K562 (cell line): ENCODE results near the gene CHD3. TPM values are rescaled to one million over a fixed set of nuclear protein-coding genes. Genes with fewer than 3 reads are reported as not detected.

Experiments
- ATAC-seq: fragments of 200-7000 bp; cut with Tn5 transposase; 3 replicates; pipeline ENCODE4 v1.9.1; 2020; ENCODE audit warnings: moderate library complexity
- BruUV-seq: library from RNA; stranded (reverse); fragments of 400-500 nt; replicated peaks from 2 replicates; lab custom pipeline; 2021; lab: Mats Ljungman, UMichigan
- CTCF ChIA-PET: fragments of 300-600 bp; formaldehyde crosslinking; extraction: SDS; loops from one replicate; lab custom pipeline; 2021; ENCODE audit warnings: low intra/inter-chr PET ratio; lab: Yijun Ruan, JAX
- POLR2A ChIA-PET: fragments of 300-600, 350-650 bp; sonication (Branson Sonifier 250); formaldehyde crosslinking; extraction: SDS; loops from one replicate; lab custom pipeline; 2021; ENCODE audit warnings: antibody characterized with exemption, inconsistent platforms; lab: Yijun Ruan, JAX
- DNase-seq, 4 experiments: peaks; one replicate each; pipeline versions ENCODE4 v3.0.0 to v3.0.0-alpha.2; 2011 to 2018; ENCODE audit warnings: low spot score in 3 of 4, mixed read lengths in 3 of 4; ENCODE audit errors: extremely low read depth in 1 of 4
- FAIRE-seq: peaks from 2 replicates; lab custom pipeline; 2011; peaks lifted over from hg19 to GRCh38; lab: Jason Lieb, UNC
- H2AFZ ChIP-seq: 2 replicates; pipeline ENCODE4 v1.6.0; 2011; ENCODE audit warnings: low read depth, low read length, control low read depth, inconsistent platforms
- H3K27ac ChIP-seq: fragments of 200-600 bp; 3 replicates; pipeline ENCODE4 v1.8.0; 2011; ENCODE audit warnings: low read depth, mild to moderate bottlenecking, control low read depth, inconsistent platforms, low read length, moderate library complexity, mixed read lengths; ENCODE audit errors: extremely low read depth
- H3K27me3 ChIP-seq, 2 experiments: fragments of 300-600 bp in 1 of 2; 2 replicates in 1 of 2; 3 replicates in 1 of 2; pipeline versions ENCODE4 v1.6.0 to v1.8.0; 2011; ENCODE audit warnings: inconsistent platforms in 2 of 2, low read length in 2 of 2, mild to moderate bottlenecking in 1 of 2, mixed read lengths in 1 of 2, moderate library complexity in 1 of 2; ENCODE audit not compliant: control insufficient read depth in 2 of 2, insufficient read depth in 2 of 2
- H3K36me3 ChIP-seq: fragments of 300-600 bp; 3 replicates; pipeline ENCODE4 v1.8.0; 2011; ENCODE audit warnings: mild to moderate bottlenecking, low read length, inconsistent platforms; ENCODE audit not compliant: control insufficient read depth, insufficient read depth
- H3K4me1 ChIP-seq, 2 experiments: fragments of 200-600 bp in 1 of 2; replicated peaks in 1 of 2; 2 replicates in 1 of 2; 3 replicates in 1 of 2; pipeline versions ENCODE4 v1.5.1 to v1.8.0; 2011; ENCODE audit warnings: inconsistent platforms in 2 of 2, low read length in 2 of 2, mild to moderate bottlenecking in 1 of 2, mixed read lengths in 1 of 2, moderate library complexity in 1 of 2; ENCODE audit not compliant: control insufficient read depth in 2 of 2, insufficient read depth in 2 of 2
- H3K4me2 ChIP-seq: 2 replicates; pipeline ENCODE4 v1.6.1; 2011; ENCODE audit warnings: low read length, control low read depth, inconsistent platforms, mixed read lengths; ENCODE audit not compliant: insufficient read depth
- H3K4me3 ChIP-seq: fragments of 200-600 bp; sonication (generic), shearing (Covaris generic); 2 replicates; pipeline ENCODE4 v1.5.1; 2016; ENCODE audit warnings: control low read depth, inconsistent platforms
- H3K79me2 ChIP-seq: fragments of 200-600 bp; 3 replicates; pipeline ENCODE4 v1.8.0; 2011; ENCODE audit warnings: low read length, inconsistent platforms; ENCODE audit not compliant: control insufficient read depth, insufficient read depth
- H3K9ac ChIP-seq, 2 experiments: 2 replicates each; pipeline versions ENCODE4 v1.6.0 to v1.6.1; 2011; ENCODE audit warnings: low read depth in 2 of 2, low read length in 2 of 2, control low read depth in 1 of 2, inconsistent platforms in 1 of 2, mild to moderate bottlenecking in 1 of 2, mixed read lengths in 1 of 2; ENCODE audit not compliant: insufficient read depth in 1 of 2
- H3K9me1 ChIP-seq: one replicate; pipeline ENCODE4 v1.6.0; 2011; ENCODE audit warnings: inconsistent platforms, mild to moderate bottlenecking, low read length, moderate library complexity; ENCODE audit not compliant: control insufficient read depth, insufficient read depth
- H3K9me3 ChIP-seq: replicated peaks from 2 replicates; pipeline ENCODE4 v1.5.1; 2011; ENCODE audit warnings: low read depth, low read length, inconsistent platforms; ENCODE audit not compliant: control insufficient read depth, insufficient read depth
- H4K20me1 ChIP-seq: replicated peaks from 2 replicates; pipeline ENCODE4 v1.6.1; 2011; ENCODE audit warnings: low read length, inconsistent platforms, mixed read lengths; ENCODE audit not compliant: control insufficient read depth, insufficient read depth
- ARNT ChIP-seq, 2 experiments: fragments of 450-650 bp; IDR thresholded peaks; 2 replicates each; pipeline ENCODE4 v1.6.1; 2016; ENCODE audit warnings: mild to moderate bottlenecking in 1 of 2
- BACH1 ChIP-seq: fragments of 200-800 bp; sonication (Bioruptor generic); IDR thresholded peaks from 2 replicates; pipeline ENCODE4 v1.6.1; 2016; ENCODE audit warnings: missing genetic modification characterization, missing compliant biosample characterization
- ELF1 ChIP-seq: fragments of 200-800 bp; sonication (Bioruptor generic); IDR thresholded peaks from 2 replicates; pipeline ENCODE4 v1.6.1; 2016; ENCODE audit warnings: missing genetic modification characterization, missing compliant biosample characterization
- HLTF ChIP-seq: fragments of 450-650 bp; IDR thresholded peaks from 2 replicates; pipeline ENCODE4 v1.6.1; 2016
- NFRKB ChIP-seq: fragments of 450-650 bp; IDR thresholded peaks from 2 replicates; pipeline ENCODE4 v1.6.1; 2016; ENCODE audit warnings: low read depth
- RBM15 ChIP-seq: fragments of 200-400 bp; formaldehyde crosslinking; IDR thresholded peaks from 2 replicates; pipeline ENCODE4 v1.6.1; 2018; ENCODE audit warnings: mild to moderate bottlenecking, low read length, moderate library complexity; ENCODE audit not compliant: insufficient read depth
- RCOR1 ChIP-seq, 2 experiments: IDR thresholded peaks; 2 replicates each; pipeline ENCODE4 v1.6.1; 2012; ENCODE audit warnings: low read depth in 2 of 2, low read length in 2 of 2, borderline replicate concordance in 1 of 2, improper control_type of control experiment in 1 of 2
- RFX7 ChIP-seq: fragments of 250-450 bp; sonication (Bioruptor Pico); IDR thresholded peaks from 2 replicates; pipeline ENCODE4 v1.5.1; 2021; ENCODE audit warnings: mild to moderate bottlenecking
- SNRNP70 ChIP-seq: fragments of 200-400 bp; formaldehyde crosslinking; optimal IDR thresholded peaks from 2 replicates; pipeline ENCODE3; 2017; ENCODE audit warnings: low read depth, low read length
- TEAD1 ChIP-seq, 2 experiments: fragments of 450-650 bp in 1 of 2; sonication (generic) in 1 of 2; formaldehyde crosslinking; IDR thresholded peaks; 2 replicates each; pipeline versions ENCODE4 v1.4.0 to v1.8.0; 2020 to 2022; ENCODE audit warnings: mild to moderate bottlenecking in 2 of 2, missing genetic modification reagents in 1 of 2
- ZFP30 ChIP-seq: fragments of 250-450 bp; sonication (Bioruptor Pico); IDR thresholded peaks from 2 replicates; pipeline ENCODE4 v1.8.0; 2022; ENCODE audit warnings: moderate library complexity, mild to moderate bottlenecking, inconsistent platforms, borderline replicate concordance
- ZNF408 ChIP-seq: fragments of 250-450 bp; sonication (Bioruptor Pico); IDR thresholded peaks from 2 replicates; pipeline ENCODE4 v1.4.0; 2020; ENCODE audit warnings: low read depth, mild to moderate bottlenecking, moderate library complexity
- ZNF695 ChIP-seq: fragments of 450-650 bp; formaldehyde crosslinking; IDR thresholded peaks from 2 replicates; pipeline ENCODE4 v1.4.0; 2020; ENCODE audit warnings: mild to moderate bottlenecking, moderate library complexity
- WGBS: fragments of 100-300 bp; shearing (Covaris generic); methylation state at CpG from one replicate; pipeline ENCODE4 v1.1.6; 2016; ENCODE audit warnings: low coverage, mixed read lengths; ENCODE audit not compliant: insufficient coverage; ENCODE audit errors: missing lambda C conversion rate; 5-methylcytosine and 5-hydroxymethylcytosine counted together
- in situ Hi-C: fragments of 300-500 bp; cut with MboI; formaldehyde crosslinking; loops from 4 replicates; pipeline ENCODE4 v1.15.0; 2018; ENCODE audit warnings: inconsistent platforms, mixed read lengths
- intact Hi-C: fragments of 100-400 bp; cut with micrococcal nuclease; formaldehyde crosslinking; loops from 2 replicates; pipeline ENCODE4 v1.14.2; 2022
- polyA plus RNA-seq, 8 experiments: library from polyadenylated mRNA; depleted of rRNA in 4 of 8; stranded (reverse) in 5 of 8; unstranded in 3 of 8; fragments of >200 nt; fragmentation: Nextera tagmentation in 2 of 8; fragmentation: Illumina TruSeq in 1 of 8; extraction: Ambion mirVana in 2 of 8; extraction: Trizol in 1 of 8; gene quantifications; 2 replicates each; pipeline versions ENCODE4 v1.2.1 to v1.2.3, GENCODE V29; 2011 to 2014; ENCODE audit warnings: inconsistent platforms in 1 of 8, missing spikeins in 1 of 8
- total RNA-seq, 7 experiments: library from RNA; depleted of rRNA in 6 of 7; stranded (reverse); fragments of >200 nt in 6 of 7; fragmentation: Illumina TruSeq in 2 of 7; extraction: Trizol in 2 of 7; gene quantifications; 2 replicates each; pipeline versions ENCODE4 v1.2.1 to v1.2.3, GENCODE V29; 2011 to 2021; ENCODE audit warnings: low replicate concordance in 1 of 7
- TF ChIP-seq, protein P1 (sequence below): sonication (generic); formaldehyde crosslinking; IDR thresholded peaks from 2 replicates; pipeline ENCODE4 v1.8.1; 2023; ENCODE audit warnings: mild to moderate bottlenecking, missing genetic modification reagents
- TF ChIP-seq, protein P2 (sequence below): IDR thresholded peaks from 2 replicates; pipeline ENCODE4 v1.6.1; 2014; ENCODE audit warnings: antibody characterized with exemption
- TF ChIP-seq, protein P3 (sequence below): IDR thresholded peaks from 3 replicates; pipeline ENCODE4 v1.6.1; 2011; ENCODE audit warnings: borderline replicate concordance, mild to moderate bottlenecking; ENCODE audit not compliant: insufficient read length, insufficient read depth
- TF ChIP-seq, protein P4 (sequence below): fragments of 450-650 bp; IDR thresholded peaks from 2 replicates; pipeline ENCODE4 v1.6.1; 2016; ENCODE audit warnings: antibody characterized with exemption

CHD3 gene
- total and polyA plus RNA-seq, 9 of the 15 experiments (the other 6 are each of a cell fraction or from before 2014, with no cell fraction given), result 0.39 to 38.2 (median 21.2) TPM

DNA sequence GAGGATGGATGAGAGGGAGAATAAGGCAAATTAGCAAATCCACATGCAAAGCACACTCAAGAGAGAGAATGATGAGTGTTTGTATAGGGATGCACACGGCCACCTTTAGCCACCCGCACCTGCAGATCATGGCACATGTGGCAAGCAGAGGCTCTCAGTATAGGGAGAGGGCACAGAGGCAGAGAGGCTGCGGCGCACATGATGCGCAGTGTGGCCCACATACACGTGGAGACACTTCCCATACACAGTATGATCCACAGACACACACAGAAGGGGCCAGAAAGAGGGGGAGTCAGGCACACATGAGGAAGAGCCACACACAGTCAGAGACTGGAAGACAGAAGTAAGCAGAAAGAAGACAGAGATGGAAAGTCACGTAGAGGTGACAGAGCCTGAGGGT, 6.5 kb upstream of the CHD3 start:
- peak overlapping the region in 1 of 2 experiments; percentile 43; a peak in 2 of 4 replicates for H3K9ac ChIP-seq
- FAIRE-seq, result peak; percentile 46
- TF ChIP-seq NFRKB (no peak), ARNT (IDR thresholded peaks at IDR 0.05) (no peak), ZFP30 (CRISPR knock-in tag) (no peak), BACH1 (tag) (no peak), RBM15 (no peak), SNRNP70 (no peak), HLTF (no peak), TEAD1 (CRISPR knock-in tag; IDR thresholded peaks at IDR 0.05) (no peak), ZNF408 (CRISPR knock-in tag) (no peak), RFX7 (CRISPR knock-in tag) (no peak), ZNF695 (CRISPR knock-in tag) (no peak), ELF1 (tag) (no peak), RCOR1 (IDR thresholded peaks at IDR 0.05; ENCODE audit: borderline replicate concordance in 1 of 2, low read depth in 2 of 2, low read length in 2 of 2) (no peak)
- TF ChIP-seq, protein P1, sequence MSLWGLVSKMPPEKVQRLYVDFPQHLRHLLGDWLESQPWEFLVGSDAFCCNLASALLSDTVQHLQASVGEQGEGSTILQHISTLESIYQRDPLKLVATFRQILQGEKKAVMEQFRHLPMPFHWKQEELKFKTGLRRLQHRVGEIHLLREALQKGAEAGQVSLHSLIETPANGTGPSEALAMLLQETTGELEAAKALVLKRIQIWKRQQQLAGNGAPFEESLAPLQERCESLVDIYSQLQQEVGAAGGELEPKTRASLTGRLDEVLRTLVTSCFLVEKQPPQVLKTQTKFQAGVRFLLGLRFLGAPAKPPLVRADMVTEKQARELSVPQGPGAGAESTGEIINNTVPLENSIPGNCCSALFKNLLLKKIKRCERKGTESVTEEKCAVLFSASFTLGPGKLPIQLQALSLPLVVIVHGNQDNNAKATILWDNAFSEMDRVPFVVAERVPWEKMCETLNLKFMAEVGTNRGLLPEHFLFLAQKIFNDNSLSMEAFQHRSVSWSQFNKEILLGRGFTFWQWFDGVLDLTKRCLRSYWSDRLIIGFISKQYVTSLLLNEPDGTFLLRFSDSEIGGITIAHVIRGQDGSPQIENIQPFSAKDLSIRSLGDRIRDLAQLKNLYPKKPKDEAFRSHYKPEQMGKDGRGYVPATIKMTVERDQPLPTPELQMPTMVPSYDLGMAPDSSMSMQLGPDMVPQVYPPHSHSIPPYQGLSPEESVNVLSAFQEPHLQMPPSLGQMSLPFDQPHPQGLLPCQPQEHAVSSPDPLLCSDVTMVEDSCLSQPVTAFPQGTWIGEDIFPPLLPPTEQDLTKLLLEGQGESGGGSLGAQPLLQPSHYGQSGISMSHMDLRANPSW, result no peak
- TF ChIP-seq, protein P2, sequence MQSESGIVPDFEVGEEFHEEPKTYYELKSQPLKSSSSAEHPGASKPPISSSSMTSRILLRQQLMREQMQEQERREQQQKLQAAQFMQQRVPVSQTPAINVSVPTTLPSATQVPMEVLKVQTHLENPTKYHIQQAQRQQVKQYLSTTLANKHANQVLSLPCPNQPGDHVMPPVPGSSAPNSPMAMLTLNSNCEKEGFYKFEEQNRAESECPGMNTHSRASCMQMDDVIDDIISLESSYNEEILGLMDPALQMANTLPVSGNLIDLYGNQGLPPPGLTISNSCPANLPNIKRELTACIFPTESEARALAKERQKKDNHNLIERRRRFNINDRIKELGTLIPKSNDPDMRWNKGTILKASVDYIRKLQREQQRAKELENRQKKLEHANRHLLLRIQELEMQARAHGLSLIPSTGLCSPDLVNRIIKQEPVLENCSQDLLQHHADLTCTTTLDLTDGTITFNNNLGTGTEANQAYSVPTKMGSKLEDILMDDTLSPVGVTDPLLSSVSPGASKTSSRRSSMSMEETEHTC, result no peak
- TF ChIP-seq, protein P3, sequence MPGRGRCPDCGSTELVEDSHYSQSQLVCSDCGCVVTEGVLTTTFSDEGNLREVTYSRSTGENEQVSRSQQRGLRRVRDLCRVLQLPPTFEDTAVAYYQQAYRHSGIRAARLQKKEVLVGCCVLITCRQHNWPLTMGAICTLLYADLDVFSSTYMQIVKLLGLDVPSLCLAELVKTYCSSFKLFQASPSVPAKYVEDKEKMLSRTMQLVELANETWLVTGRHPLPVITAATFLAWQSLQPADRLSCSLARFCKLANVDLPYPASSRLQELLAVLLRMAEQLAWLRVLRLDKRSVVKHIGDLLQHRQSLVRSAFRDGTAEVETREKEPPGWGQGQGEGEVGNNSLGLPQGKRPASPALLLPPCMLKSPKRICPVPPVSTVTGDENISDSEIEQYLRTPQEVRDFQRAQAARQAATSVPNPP, result no peak
- TF ChIP-seq, protein P4, sequence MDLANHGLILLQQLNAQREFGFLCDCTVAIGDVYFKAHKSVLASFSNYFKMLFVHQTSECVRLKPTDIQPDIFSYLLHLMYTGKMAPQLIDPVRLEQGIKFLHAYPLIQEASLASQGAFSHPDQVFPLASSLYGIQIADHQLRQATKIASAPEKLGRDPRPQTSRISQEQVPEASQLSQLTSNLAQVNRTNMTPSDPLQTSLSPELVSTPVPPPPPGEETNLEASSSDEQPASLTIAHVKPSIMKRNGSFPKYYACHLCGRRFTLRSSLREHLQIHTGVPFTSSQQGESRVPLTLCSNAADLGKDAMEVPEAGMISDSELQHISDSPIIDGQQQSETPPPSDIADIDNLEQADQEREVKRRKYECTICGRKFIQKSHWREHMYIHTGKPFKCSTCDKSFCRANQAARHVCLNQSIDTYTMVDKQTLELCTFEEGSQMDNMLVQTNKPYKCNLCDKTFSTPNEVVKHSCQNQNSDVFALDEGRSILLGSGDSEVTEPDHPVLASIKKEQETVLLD, result no peak
- TF ChIP-seq, all 486 proteins: peak for 0
- peaks cover 39% of the 10 kb centered on the region for H3K79me2 ChIP-seq
- no peaks in the 10 kb centered on the region for H4K20me1 ChIP-seq
- no peak overlapping the region for H3K4me3 ChIP-seq
- no peak overlapping the region; the same call in 2 of the 3 replicates for H3K27ac ChIP-seq
- no TSS peak for BruUV-seq
- in situ Hi-C loops, result no loop called here
- peak overlapping the region; percentile 55 for H3K4me2 ChIP-seq
- DNase-seq, result no peak
- CTCF ChIA-PET, result no interaction called here
- peaks cover 34% of the 10 kb centered on the region; the same call in 2 of the 3 replicates for H3K36me3 ChIP-seq
- H3K4me1 ChIP-seq, result peaks cover 20 to 31% of the 10 kb centered on the region in 2 experiments
- H3K9me1 ChIP-seq, result no peaks in the 10 kb centered on the region
- intact Hi-C loops, result no loop called here
- H2AFZ ChIP-seq, result no peak overlapping the region
- ATAC-seq, result no peak
- 59% methylated on average over 4 of the region's 7 CpGs for WGBS
- no peaks in the 10 kb centered on the region for H3K9me3 ChIP-seq
- no peaks in the 10 kb centered on the region for H3K27me3 ChIP-seq
- POLR2A ChIA-PET, result interaction anchor here (1.2 to 2.1 kb wide), 2 partner anchors 8 to 39 kb away, joined by 5 to 13 read pairs; no protein-coding TSS in a partner anchor
